GM21526 (cell line): ENCODE data around the gene PIP4P1.
"Not testable (repeated sequence)": the region's sequence is repeated elsewhere in the genome, so short reads cannot be mapped to it uniquely, and the experiment has no call there.

Experiments used
- ATAC-seq: cut with Tn5 transposase; IDR thresholded peaks from one replicate; pipeline ENCODE4 v1.9.1; 2021; ENCODE audit warnings: moderate library complexity; ENCODE audit not compliant: unreplicated experiment, low FRiP score

The PIP4P1 gene

DNA sequence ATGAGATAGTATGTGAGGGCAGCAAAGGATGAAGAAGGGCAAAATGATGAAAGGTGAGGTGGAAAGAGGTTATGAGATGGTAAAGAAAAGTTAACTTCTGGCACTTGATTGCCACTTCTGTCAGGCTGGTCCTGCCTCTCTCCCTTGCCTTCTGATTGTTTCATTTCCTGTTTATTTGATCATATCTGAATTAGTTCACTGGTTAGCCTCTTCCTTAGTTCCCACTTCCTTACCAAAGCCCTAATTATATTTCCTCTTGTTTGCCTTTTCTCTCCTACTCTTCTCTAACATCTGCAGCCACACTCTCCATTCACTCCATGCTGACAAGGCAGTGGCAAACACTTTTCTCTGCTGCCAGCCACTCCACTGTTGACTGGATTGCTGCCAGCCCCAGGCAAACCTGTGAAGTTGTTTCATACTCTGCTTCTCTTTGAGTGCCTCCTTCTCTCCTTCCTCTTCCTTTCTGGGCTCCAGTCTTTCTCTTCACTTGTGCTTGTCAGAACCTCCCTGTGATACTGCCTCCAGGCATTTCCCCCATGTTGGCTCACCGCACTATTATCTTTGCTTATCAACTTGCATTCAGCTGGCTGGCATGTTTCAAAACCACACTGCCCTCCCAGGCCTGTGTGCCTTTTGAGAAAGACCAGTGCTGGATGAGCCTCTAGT, 16.1 kb upstream of the PIP4P1 start:
- ATAC-seq = no peak

DNA sequence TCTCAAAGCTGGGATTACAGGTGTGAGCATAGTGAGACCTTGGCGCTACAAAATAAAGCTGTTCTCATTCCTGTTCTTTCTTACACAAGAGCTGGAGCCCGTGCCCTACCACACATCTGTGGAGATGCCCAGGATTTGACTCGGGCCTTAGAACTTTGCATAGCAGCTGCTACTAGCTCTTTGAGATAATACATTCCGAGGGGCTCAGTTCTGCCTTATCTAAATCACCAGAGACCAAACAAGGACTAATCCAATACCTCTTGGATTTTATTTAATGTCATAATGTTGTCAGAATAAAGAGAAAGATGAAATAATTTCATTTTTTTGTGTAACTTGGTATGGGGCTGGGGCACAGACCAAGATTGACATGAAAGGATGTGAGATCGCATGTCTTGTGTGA, 15.5 kb upstream of the PIP4P1 start:
- no peak for ATAC-seq

DNA sequence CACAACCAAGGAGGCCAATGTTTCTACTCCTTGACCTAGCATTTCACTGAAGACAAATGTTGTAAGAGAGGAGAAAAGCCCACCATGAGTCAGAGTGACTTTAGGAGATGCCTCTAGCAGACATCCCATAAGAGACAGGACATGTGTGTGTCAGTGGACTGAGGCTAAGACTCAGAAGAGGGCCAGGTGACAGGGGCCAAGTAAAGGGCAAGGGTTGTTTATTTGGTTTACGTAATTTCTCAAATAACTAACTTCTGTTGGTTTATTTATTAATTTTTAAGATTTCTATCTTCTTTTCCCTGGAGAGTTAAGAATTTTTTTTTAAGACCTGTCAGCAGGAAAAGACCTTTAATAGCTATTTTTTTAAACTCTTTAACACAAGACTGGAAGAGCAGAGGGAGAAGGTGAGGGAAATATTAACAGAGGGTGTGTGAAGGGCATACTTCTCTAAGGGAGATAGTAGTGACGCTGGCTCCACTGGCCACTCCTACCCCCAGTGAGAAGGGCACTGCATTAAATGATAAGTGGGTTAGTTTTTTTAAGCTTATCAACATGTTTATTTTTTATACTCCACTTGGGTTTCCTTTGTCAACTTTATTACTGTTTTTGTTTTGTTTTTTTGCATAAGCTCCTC, 11.4 kb upstream of the PIP4P1 start:
- ATAC-seq = no peak

- no peak for ATAC-seq
Observed at GRCh38 chr14:20470603-20470901, 9.3 kb upstream of the PIP4P1 start.

DNA sequence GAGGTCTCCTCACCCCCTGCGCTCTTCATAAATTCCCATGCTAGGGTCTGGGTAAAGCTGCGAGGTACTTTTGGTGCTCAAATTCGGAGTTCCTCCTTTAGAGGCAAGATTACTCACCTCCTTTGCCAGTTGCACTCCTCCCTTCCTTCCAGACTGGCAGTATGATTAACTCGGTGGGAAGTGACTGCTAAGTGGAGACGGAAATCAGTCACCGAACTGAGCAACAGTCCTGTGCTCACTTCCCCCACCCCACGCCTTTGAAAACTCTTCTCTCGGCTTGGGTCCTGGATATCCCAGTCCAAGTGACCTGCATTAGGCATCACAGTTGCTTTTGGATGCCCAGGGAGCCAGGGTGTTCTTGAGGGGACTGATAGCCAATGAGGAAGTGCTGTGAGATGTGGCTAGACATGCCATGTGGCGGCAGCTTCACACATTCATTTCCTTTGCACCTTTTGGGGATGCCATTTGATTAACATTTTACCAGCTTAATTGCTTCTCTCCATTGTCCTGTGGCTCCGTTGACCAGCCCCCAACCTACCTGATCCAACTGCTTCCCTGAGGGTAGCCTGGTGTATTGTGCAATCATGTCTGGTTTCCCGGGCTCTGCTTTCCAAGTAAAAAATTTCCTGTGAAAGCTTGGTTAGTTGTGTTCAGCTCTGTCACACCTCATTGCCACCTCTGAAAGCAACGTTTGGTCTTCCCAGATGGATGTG, 8.8 kb upstream of the PIP4P1 start:
- peak; percentile 24 for ATAC-seq

DNA sequence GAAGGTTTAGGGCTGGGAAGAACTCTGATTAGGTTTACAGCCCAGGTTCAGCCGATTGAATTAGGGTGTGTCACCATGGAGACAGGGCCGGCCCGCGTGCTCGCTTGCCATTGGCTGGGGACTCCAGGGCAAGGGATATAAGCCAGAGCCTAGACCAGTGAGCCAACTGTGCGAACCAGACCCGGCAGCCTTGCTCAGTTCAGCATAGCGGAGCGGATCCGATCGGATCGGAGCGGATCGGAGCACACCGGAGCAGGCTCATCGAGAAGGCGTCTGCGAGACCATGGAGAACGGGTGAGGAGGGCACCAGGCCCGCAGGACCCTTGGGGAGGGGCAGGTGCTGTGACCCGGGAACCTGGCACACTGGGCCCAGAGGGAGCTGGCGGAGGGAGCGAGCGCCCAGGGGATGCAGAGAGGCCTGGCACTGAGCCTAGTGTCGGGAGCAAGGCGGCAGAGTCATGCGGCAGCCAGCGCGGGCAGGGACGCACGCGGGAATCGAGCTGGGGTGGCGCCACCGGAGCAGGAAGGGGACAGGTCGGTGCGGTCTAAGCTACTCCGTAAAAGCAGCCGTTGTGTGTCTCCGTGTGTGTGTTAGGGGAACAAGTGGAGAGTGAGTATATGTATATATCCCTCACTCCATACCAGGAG, 8.1 kb upstream of the PIP4P1 start, which contains the start of gene PNP:
Gene PNP, plus strand, starts transcription at position 165 of the 648 bp plus-strand sequence. Its CDS starts 119 bp downstream, at position 284.
- peak; percentile 93 for ATAC-seq

- ATAC-seq = peak; percentile 1
Observed at GRCh38 chr14:20468764-20469241, 7.6 kb upstream of the PIP4P1 start.

DNA sequence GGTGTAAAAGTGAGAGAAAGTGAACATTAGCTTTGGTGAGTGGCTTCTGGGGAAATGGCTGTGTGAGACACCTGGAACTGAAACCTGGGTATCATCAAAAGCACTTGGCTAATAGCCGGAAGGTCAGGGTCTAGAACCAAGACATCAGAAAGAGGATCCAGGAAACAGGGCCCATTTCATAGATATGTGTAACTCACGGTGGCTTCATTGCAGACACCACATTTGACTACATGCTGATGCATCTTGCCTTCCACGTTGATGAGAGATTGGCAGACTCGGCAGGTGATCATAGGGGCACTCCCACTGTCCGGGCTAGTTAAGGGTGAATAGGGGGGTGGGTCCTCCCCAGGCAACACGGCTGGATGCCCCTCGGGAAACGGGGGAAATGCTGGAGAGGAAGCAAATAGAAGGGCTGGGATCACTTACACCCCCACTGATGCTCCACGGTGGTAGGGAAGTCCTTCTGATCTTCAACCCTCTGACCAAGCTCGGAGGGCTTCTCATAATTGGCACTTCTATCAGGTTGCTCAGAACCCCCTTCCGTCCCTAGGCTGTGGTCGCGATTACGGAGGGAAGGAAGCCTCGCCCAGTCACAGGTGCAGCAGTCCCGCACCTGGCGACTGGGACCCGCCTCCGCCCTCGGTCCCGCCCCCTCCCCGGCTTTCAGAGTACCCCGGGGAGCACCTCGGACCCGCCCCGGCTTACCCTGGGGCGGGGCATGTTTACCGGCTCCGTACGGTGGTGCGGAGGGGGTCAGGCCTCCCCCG, 593 bp downstream of the PIP4P1 start:
- ATAC-seq = no peak

- no peak for ATAC-seq
Observed at GRCh38 chr14:20458031-20458789, 3.0 kb downstream of the PIP4P1 start.

DNA sequence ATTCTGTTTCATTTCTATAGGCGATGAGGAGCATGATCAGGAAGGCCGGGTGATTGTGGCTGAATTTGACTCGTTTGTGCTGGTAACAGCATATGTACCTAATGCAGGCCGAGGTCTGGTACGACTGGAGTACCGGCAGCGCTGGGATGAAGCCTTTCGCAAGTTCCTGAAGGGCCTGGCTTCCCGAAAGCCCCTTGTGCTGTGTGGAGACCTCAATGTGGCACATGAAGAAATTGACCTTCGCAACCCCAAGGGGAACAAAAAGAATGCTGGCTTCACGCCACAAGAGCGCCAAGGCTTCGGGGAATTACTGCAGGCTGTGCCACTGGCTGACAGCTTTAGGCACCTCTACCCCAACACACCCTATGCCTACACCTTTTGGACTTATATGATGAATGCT, 4.3 kb downstream of the PIP4P1 start:
- ATAC-seq = no peak

DNA sequence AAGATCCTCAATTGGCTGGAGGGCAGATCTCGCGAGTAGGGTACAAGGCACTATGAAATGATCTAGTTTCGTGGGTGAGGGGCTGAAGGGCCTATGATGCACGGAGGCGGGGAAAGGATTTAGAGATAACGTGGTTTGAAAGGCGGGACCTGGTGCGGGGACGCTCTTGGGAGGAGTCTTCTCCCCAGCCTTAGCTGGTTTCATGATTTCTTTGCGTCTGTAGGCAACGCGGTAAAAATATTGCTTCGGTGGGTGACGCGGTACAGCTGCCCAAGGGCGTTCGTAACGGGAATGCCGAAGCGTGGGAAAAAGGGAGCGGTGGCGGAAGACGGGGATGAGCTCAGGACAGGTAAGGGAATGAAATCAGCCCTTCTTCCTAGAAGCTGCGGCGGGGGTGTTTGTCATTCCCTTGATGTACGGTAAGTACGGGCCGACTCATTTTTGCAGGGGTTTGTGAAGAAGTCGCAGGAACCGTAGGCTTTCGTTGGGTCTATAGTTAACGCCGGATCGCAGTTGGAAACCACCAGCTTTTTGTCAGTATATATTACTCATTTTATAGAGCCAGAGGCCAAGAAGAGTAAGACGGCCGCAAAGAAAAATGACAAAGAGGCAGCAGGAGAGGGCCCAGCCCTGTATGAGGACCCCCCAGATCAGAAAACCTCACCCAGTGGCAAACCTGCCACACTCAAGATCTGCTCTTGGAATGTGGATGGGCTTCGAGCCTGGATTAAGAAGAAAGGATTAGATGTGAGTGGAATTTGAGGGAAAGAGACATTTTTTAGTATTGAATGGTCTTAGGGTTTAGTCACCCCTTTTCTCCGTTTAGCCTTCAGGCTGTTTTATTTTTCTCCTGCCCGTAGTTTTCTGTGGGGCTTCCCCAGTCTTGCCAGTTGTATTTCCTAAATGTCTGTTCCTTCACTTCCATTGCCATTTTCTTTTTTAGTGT, 5.6 kb downstream of the PIP4P1 start:
- peak; percentile 47 for ATAC-seq

- ATAC-seq = peak; percentile 73
Observed at GRCh38 chr14:20454516-20455354, 6.5 kb downstream of the PIP4P1 start, which contains the start of the genes APEX1 and OSGEP. Gene APEX1 (plus strand): TSS chr14:20455226. CDS start chr14:20455646, 420 bp downstream. Gene OSGEP (minus strand): TSS chr14:20454812. CDS start chr14:20454683, 129 bp downstream.

DNA sequence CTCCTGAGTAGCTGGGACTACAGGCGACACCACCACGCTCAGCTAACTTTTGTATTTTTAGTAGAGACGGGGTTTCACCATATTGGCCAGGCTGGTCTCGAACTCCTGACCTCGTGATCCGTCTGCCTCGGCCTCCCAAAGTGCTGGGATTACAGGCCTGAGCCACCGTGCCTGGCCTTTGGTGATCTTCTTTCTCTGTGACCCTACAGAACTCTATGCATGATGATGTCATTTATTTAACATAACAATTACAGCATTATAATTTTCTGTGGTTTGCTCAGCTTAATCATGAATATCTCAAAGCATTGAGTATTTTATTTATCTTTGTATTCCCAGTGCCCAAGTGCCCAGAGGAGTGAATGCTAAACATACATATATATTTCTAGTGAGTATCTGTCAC, 8.4 kb downstream of the PIP4P1 start:
- not testable (repeated sequence) for ATAC-seq

DNA sequence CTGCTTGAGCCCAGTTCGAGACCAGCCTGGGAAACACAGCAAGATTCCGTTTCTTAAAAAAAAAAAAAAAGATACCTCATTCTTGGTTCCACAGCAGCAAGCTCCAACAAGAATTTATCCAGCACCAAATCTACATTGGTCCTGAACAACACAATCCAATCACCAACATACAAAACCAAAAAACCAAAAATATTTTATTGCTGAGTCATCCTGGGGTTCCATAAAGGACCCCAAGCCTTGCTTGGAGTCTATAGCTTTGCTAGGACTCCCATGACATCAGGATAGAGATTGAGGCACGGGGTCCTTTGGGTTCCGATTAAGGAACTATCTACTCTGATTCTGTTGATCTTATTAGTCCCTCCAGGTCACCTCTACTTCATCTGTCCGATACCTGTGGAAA, 14.3 kb downstream of the PIP4P1 start:
- ATAC-seq = no peak

- ATAC-seq = not testable (repeated sequence)
Observed at GRCh38 chr14:20443650-20444049, 17.6 kb downstream of the PIP4P1 start.

GRCh38 chr14:20441461-20441860, 19.8 kb downstream of the PIP4P1 start:
- ATAC-seq = no peak

DNA sequence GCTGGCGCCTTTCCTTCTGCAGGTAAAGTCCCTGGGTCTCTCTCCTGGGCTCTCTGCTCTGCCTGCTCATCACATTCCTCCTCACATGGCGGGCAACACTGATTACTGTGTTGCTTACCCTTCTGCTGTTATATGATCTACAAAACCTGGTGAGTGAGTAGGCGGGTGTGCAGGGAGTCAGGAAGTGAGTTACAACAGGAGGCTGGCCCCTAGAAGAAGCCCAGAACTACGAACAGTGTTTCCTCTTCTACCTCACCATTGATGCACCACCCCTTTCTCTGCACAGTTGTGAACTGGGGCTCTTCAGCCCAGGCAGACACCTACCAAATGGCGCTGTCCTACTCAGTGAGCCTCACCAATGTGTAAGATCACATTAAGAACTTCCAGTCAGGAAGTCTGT, 20.4 kb downstream of the PIP4P1 start:
- no peak for ATAC-seq

DNA sequence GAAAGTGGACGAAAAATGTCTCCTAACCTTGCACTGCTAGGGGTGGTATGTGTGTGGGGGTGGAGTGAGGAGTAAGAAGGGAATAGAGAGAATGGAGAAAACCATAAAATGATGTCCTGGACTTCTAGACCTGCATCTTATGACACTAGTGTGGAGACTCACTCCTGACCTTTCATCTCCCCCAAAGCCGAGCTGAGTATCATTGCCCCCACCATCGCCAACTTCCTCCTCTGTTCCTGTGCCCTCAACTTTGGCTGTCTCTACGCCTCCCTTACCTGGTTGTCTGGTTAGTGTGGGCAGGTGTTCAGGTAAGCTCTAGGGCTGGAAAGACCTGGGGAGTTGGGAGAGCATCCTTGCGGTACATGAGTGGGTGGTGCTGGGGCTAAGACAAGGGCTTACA, 20.8 kb downstream of the PIP4P1 start:
- ATAC-seq = no peak
